Bladder microvascular endothelial cell (primary cell): Measurements from ENCODE around the gene BTD. TPM values are rescaled to one million over a fixed set of nuclear protein-coding genes. Genes with fewer than 3 reads are reported as not detected.

Experiments used
- total RNA-seq: library from RNA; depleted of rRNA; stranded (reverse); fragments of >200 nt; gene quantifications from 2 replicates; pipeline ENCODE4 v1.2.3, GENCODE V29; 2014

The BTD gene
- total RNA-seq = 21.0 and 39.1 TPM in 2 replicates

GRCh38 chr3:15601399-15602145 is at the start of gene BTD, which contains the start of gene HACL1:
Gene BTD, plus strand, starts transcription at chr3:15601745. Its CDS starts 33,695 bp downstream, at chr3:15635440.
Gene HACL1, minus strand, starts transcription at chr3:15601569. Its CDS starts 106 bp downstream, at chr3:15601463.

Other genes starting within 250 kb of the BTD start
- gene METTL6, start 174.2 kb upstream of the BTD start, total RNA-seq = 16.8 and 23.1 TPM in 2 replicates
- gene EAF1, start 174.1 kb upstream of the BTD start, total RNA-seq = 16.4 and 21.3 TPM in 2 replicates
- gene COLQ, start 80.0 kb upstream of the BTD start, total RNA-seq = 0.16 and 1.7 TPM in 2 replicates
- 19.3 and 32.8 TPM in 2 replicates for gene HACL1, start 176 bp upstream of the BTD start, total RNA-seq
- 88.1 and 126 TPM in 2 replicates for gene ANKRD28, start 196.2 kb downstream of the BTD start, total RNA-seq